Right lung (tissue), 5 donors: Measurements from ENCODE around the gene CTNNA2. TPM values are rescaled to one million over a fixed set of nuclear protein-coding genes. Genes with fewer than 3 reads are reported as not detected.

Source experiments
- DNase-seq, 2 donors: peaks; one replicate each; pipeline ENCODE4 v3.0.0-alpha.2; 2013
- polyA plus RNA-seq, 5 donors: library from polyadenylated mRNA; unstranded; fragments of 120-200 nt; gene quantifications; one replicate each; pipeline versions ENCODE4 v1.2.1 to v1.2.3, GENCODE V29; 2013; ENCODE audit warnings: inconsistent platforms in 1 of 5, low replicate concordance in 1 of 5; ENCODE audit not compliant: insufficient read length in 5 of 5, insufficient read depth in 1 of 5

Gene CTNNA2
- polyA plus RNA-seq, 5 donors = 0.15 to 0.33 (median 0.23) TPM

- no peak for DNase-seq
Measured at GRCh38 chr2:79849949-79850348, 337.1 kb downstream of the CTNNA2 start.

- no peak for DNase-seq
Measured at GRCh38 chr2:79850912-79851311, 338.1 kb downstream of the CTNNA2 start.

- DNase-seq = no peak
Measured at GRCh38 chr2:79855264-79856006, 342.6 kb downstream of the CTNNA2 start.

GRCh38 chr2:79857888-79858287, 345.0 kb downstream of the CTNNA2 start:
- DNase-seq = no peak

- peak in 1 of 2 donors; percentile 23 for DNase-seq
Measured at GRCh38 chr2:79860228-79861058, 347.6 kb downstream of the CTNNA2 start.

- no peak for DNase-seq
Measured at GRCh38 chr2:79861059-79861374, 348.2 kb downstream of the CTNNA2 start.

GRCh38 chr2:79862756-79863155, 349.9 kb downstream of the CTNNA2 start:
- DNase-seq = no peak

GRCh38 chr2:79872656-79873055, 359.8 kb downstream of the CTNNA2 start:
- peak in 1 of 2 donors; percentile 32 for DNase-seq

GRCh38 chr2:79874015-79874414, 361.2 kb downstream of the CTNNA2 start:
- no peak for DNase-seq

GRCh38 chr2:79876430-79876829, 363.6 kb downstream of the CTNNA2 start:
- DNase-seq = no peak

- DNase-seq = no peak
Measured at GRCh38 chr2:79882548-79882947, 369.7 kb downstream of the CTNNA2 start.

- peak in 1 of 2 donors; percentile 65 for DNase-seq
Measured at GRCh38 chr2:79887747-79888374, 375.0 kb downstream of the CTNNA2 start.

GRCh38 chr2:79892123-79892522, 379.3 kb downstream of the CTNNA2 start:
- no peak for DNase-seq

GRCh38 chr2:79899196-79899595, 386.3 kb downstream of the CTNNA2 start:
- no peak for DNase-seq

GRCh38 chr2:79901161-79901560, 388.3 kb downstream of the CTNNA2 start:
- DNase-seq = no peak

GRCh38 chr2:79903222-79904000, 390.6 kb downstream of the CTNNA2 start:
- DNase-seq = no peak

GRCh38 chr2:79906139-79906890, 393.5 kb downstream of the CTNNA2 start:
- DNase-seq = no peak

- no peak for DNase-seq
Measured at GRCh38 chr2:79909521-79909920, 396.7 kb downstream of the CTNNA2 start.

GRCh38 chr2:79910643-79911042, 397.8 kb downstream of the CTNNA2 start:
- DNase-seq = no peak

- peak in 1 of 2 donors; percentile 12 for DNase-seq
Measured at GRCh38 chr2:79915455-79915854, 402.6 kb downstream of the CTNNA2 start.

- no peak for DNase-seq
Measured at GRCh38 chr2:79916285-79916684, 403.4 kb downstream of the CTNNA2 start.
